Hepatocyte (in vitro differentiated cells): ENCODE data around the gene DOHH.

Source experiments
- CTCF ChIP-seq: fragments of 200-600 bp; sonication (generic); IDR thresholded peaks from 2 replicates; pipeline ENCODE4 v1.5.1; 2016; ENCODE audit warnings: antibody characterized with exemption, mild to moderate bottlenecking; ENCODE audit not compliant: poor library complexity
- EZH2 ChIP-seq: fragments of 200-600 bp; sonication (generic); IDR thresholded peaks from 2 replicates; pipeline ENCODE4 v1.6.1; 2016; ENCODE audit warnings: antibody characterized with exemption, mild to moderate bottlenecking, borderline replicate concordance
- EZH2phosphoT487 ChIP-seq: fragments of 200-600 bp; sonication (generic); IDR thresholded peaks from one replicate; pipeline ENCODE4 v1.6.1; 2018; ENCODE audit warnings: antibody characterized with exemption, mild to moderate bottlenecking, low read depth, moderate library complexity; ENCODE audit not compliant: unreplicated experiment, severe bottlenecking

- TF ChIP-seq CTCF = no peak
- TF ChIP-seq EZH2 = no peak
- TF ChIP-seq EZH2phosphoT487 = no peak
These were observed 3.8 kb downstream of the DOHH start for GRCh38 chr19:3496392-3497273.
